HK-2 (cell line): Measurements from ENCODE around the gene LILRB2.
"Not testable (repeated sequence)": the region's sequence is repeated elsewhere in the genome, so short reads cannot be mapped to it uniquely, and the experiment has no call there.

Source experiments
- DNase-seq: peaks from one replicate; pipeline ENCODE4 v3.0.0-alpha.2; 2018; ENCODE audit not compliant: unreplicated experiment

Gene LILRB2

DNA sequence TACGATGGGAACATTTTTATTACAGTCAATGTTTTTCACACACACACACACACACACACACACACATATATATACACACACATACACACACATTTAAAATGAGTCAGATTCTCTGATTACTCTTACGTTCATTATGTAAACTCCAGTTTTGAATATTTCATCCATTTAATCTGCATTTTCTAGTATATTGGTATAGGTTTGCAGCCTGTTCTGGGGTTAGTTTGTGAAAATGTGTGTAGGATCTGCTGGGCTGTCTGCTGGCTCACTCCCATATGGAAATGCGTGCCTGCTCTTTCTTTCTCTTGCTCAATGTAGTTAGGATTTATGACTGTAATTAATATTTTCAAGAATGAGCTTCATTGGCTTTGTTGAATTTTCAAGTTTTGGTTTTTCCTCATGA is 7.1 kb downstream of the LILRB2 start:
- DNase-seq, result no peak

DNA sequence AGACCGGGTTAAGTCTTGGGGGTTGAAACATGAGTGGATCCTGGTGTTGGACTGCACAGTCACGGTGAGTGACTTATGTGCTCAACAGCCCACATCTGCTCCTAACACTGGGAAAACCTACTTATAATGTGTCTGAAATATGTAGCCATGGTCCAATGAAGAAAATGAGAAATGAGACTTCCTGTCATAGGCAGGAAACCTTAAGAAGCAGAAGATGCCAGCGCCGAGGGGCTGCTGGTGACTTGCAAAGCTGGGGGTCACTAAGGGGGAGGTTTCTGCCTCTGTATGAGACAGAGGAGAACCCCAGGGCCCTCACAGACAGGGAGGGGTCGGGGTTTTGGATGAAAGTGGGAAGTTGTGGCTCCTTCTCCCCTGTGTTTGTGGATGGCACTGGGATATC is 8.7 kb downstream of the LILRB2 start:
- not testable (repeated sequence) for DNase-seq

DNA sequence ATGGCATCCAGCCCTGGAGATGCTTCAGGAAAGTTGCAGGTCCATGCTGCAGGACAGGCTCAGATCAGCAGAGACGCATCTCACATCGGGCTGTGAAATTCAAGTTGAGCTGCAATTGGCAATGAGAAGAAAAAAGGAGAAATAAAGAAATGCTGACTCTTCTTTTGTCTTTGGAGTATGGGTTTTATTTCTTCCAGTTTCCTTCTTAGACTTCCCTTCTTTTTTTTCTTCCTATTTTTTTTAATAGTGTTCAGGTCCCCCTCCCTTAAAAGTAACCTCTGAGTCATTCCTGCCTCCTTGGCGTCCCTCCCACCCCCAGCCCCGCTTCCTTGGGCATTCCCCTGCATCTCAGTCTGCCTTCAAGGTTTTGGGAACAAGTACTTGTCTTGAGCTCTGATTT is 9.3 kb downstream of the LILRB2 start:
- DNase-seq, result not testable (repeated sequence)

DNA sequence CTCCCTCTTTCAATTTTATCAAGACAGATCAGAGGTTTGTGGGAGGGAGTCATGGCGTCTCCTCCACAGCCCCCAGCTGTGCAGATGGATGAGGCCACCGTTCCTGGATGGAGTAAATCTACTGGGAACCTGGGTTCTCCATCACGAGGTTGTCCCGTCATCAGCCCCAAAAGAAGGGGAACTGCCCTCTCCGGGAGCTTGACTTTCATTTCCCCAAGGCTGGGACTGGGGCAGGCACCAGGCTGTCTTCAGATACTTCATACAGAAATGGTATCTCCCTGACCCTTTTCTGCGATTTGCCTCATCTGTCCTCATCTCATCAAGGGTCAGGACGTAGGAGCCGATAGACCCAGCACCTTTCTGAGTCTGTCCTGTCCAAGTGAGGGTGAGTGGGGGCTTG is 9.8 kb downstream of the LILRB2 start:
- DNase-seq, result no peak

DNA sequence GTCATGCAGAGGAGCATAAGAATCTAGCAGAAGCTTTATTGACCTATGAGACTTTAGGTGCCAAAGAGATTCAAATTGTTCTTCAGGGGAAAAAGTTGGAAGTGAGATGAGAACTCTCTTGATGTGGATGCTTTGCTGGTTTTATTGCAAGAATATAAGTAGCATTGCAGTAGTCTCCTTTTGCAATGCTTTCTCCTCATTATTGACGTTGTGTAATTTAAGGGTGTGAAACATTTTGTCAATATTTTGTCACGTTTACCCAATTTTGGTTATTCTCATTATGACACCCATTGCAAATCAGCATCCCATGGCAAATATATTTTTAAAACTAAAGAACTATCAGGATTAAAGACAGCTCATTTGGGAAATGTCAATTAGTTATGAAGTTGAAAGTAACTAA is 12.0 kb downstream of the LILRB2 start:
- no peak for DNase-seq

DNA sequence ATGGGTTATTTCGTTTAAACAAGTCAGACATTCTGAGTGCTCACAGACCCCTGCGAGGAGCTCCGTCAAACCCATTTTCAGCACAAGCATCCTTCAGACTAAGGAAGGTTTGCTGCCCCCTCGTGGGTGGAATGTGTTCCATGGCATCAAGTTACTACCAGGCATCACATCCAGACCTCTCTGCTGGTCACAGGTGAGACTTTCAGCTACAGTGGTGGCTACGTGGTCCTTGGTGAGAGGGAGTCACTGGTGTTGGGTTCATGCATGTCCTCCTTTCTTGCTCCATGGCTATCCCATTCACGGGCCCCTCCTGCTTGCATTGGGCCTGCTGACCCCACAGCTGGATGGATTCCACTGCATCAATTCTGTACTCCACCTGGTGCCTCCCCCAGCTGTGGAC is 14.8 kb downstream of the LILRB2 start:
- peak; percentile 76 for DNase-seq

DNA sequence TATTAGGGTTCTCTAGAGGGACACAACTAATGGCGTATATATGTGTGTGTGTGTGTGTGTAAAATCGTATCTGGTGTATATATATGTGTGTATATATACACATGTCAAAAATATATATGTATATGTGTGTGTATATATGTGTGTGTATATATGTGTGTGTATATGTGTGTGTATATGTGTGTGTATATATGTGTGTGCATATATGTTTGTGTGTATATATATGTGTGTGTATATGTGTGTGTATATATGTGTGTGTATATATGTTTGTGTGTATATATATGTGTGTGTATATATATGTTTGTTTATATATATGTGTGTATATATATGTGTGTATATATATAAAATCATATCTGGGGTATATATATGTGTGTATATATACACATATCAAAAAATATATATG is 18.4 kb downstream of the LILRB2 start:
- DNase-seq, result no peak

DNA sequence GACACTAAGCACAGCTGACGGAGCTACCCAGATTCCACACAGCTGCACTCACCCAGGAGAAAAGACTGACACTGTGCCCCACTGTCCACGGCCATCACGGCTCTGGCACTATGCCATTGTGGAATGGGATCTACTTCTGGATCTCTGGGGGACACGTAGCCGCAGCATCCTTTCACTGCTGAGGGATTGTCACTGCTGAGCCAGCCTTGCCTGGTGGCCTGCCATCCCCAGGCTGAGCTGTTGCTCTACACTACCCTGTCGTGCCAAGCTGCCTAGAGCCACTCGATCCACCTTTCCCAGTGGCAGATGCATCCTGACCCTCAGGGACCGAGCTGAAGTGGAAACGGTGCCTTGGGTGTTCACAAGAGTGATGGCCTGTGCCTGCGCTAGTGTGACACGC is 18.8 kb downstream of the LILRB2 start:
- DNase-seq, result no peak

DNA sequence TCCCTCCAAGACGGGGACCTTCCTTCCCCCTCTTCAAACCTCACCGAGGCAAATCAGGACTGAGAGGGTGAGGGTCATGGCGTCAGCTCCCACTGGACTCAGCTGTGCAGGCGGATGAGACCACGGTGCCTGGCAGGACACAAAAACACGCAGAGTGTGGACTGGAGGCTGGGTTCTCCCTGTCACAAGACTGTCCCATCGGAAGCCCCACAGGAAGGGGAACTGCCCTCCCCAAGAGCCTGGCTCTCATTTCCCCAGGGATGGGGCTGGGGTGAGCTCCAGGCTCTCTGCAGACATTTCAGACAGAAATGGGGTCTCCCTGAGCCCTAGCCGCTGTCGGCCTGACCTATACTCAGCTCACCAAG is 23.8 kb downstream of the LILRB2 start, which contains the start of gene LILRB5:
Gene LILRB5, minus strand, starts transcription at position 158 of the 365 bp plus-strand sequence. Its CDS starts 80 bp downstream, at position 78.
- no peak for DNase-seq

DNA sequence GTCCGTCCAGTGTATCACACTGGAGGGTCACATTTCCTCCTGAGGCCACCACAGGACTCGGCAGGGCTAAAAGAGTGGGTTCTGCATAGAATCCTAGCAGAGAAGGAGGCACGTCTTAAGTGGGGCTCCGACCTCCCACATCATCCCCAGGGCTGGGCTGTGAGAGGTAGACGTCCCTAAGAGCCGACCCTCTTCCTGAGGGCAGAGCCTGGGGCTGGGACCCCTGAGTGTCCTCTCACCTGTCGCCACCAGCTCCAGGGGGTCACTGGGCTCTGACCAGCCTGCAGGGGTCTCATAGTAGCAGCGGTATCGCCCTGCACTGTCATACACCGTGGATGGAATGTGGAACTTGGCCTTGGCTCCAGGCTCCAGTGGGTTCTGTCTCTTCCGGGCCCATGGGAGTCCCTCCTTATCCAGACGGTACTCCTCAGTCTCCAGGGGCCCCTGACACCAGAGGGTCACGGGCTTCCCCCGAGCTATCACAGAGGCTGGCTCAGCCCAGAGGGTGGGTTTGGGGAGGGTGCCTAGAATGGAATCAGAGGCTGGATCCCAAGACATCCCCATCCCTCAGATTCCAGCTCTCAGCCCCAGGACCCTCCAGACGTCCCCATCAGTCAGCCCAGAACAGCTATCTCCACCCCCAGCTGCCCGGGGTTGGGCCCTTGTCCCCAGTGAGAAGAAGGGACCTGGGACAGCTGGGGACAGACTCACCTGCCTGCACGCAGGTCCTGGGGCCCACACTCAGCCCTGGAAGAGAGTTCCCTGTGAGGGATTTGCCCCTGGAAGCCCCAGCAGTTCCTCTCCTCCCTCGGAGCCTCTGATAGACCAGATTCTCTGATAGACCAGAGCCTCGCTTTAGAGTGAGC is 24.4 kb downstream of the LILRB2 start:
- no peak for DNase-seq

DNA sequence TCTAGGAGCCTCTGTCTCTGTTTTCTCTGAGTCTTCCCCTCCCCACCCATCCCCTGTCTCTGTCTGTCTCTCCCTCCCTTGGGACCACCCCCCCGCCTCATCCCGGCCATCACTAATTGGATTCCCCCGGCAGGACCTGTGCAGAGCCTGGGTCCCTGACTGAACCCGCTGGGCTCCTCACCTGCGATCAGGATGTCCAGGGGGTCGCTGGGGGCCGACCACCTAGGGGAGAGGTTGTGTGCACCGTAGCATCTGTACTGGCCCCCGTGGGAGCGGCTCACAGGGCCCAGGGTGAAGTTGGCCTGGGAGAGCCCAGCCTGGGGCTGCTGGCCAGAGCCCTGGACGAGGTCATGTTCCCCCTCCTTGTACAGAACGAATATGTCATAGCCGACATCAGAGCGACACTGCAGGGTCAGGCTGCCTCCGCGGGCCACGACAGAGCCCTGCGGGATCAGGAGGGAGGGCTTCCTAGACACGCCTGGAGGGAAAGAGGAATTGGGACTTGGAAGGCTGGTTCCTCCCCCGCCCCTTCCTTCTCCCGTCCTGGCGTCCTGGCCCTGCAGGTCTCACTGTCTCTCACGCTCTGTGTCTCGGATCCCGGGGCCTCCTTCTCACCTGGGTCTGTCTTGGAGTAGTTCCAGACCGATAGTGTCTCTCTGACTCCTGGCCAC is 25.7 kb downstream of the LILRB2 start:
- DNase-seq, result no peak

DNA sequence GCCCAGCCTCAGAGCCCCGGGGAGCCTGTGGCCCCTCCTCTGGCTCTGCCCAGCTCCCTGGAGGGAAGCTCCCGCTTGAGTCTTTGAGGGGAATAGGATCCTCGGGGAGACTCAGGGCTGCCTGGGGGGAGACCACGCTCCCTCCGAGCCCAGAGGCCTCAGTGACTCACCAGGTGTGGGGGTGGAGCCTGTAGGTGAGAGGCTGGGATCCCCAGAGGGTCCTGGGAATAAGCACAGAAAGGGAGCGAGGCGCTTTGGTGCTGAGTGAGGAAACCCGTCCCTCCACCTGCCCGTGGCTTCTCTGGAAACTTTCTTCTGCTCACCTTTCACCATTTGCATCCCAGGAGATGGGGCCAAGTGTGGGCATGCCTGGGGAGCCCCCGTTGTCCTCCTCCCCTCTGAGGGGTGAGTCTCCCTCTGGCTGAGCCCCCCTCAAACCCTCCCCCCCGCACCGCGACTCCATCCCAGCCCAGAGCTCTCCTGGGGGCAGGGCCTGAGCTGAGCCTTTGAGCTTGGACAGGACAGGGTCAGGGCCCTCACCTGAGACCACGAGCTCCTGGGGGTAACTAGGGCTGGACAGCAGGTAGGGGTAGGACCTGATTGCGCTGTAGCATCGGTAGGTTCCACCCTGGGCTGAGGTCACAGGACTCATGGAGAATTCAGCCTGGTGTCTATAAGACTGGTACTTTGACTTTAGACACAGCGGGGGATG is 26.6 kb downstream of the LILRB2 start:
- no peak for DNase-seq

DNA sequence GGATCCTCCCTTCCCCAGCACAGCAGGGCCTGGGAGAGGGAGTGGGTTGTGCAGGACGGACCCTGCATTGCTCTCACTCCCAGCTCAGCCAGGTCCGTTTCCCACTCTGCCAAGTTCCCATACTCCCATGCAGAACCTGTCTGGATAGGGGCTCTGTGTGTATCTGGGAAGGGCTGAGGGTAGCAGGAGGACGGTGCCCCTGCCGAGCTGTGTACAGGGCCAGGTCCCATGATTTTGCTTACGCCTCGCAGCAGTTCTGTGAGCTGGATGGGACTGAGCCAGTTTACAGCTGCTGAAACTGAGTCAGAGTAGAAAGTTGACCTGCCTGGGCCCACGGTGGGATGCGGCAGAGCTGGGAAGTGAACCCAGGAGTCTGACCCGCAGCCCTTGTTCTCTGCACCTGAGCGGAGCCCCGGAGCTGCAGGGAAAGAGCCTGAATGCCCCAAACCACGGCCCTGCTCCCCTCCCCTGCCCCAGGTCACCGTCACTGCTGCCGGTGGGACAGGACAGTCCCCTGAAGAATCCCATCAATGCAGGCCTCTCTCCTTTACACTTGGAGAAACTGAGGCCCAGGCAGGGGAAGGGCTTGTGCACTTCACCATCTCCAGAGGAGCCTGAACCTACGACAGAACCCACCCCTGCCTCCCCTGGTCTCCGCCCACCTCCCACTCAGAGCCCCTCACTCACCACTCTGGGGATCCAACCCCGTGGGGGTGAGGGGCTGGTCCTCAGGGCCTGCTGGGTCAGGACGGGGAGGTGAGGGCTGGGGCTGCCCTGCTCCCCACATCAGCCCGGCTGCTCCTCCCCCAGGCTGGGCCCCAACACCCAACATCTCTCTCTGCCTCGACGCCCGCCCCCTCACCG is 27.3 kb downstream of the LILRB2 start:
- no peak for DNase-seq

DNA sequence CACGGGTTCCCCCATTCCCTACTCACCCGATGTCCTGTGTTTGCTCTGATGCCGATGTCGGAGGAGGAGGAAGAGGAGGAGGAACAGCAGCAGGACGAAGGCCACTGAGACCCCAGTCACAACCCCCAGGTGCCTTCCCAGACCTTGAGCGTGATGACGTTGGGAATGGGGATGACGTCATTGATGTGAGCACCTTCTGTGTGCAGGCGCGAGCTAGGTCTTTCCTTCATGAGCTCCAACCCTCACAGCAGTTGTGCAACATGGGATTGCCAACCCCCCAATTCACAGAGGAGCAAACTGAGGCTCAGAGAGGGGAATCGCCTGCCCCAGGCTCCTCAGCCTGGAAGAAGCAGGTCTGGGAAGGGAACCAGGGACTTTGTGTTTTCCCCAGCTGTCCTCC is 28.1 kb downstream of the LILRB2 start:
- no peak for DNase-seq

DNA sequence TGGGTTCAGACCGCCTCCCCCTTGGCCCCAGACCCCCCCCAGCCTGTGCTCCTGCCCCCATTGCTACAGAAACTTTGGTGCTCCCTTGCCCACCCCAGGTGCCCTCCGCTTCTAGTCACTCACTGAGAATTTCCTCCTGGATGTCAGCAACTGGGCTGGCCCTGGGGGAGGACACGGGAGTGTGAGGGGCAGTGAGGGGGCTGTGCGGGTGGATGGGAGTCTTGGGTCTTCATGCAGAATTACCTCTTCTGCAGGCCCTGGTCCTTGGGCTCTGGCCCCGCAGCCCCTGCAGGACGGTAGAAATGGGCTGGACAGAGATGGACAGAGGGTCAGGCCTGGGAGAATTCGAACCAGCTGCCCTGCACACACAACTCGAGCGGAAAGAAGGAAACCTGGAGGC is 28.7 kb downstream of the LILRB2 start:
- DNase-seq, result no peak

DNA sequence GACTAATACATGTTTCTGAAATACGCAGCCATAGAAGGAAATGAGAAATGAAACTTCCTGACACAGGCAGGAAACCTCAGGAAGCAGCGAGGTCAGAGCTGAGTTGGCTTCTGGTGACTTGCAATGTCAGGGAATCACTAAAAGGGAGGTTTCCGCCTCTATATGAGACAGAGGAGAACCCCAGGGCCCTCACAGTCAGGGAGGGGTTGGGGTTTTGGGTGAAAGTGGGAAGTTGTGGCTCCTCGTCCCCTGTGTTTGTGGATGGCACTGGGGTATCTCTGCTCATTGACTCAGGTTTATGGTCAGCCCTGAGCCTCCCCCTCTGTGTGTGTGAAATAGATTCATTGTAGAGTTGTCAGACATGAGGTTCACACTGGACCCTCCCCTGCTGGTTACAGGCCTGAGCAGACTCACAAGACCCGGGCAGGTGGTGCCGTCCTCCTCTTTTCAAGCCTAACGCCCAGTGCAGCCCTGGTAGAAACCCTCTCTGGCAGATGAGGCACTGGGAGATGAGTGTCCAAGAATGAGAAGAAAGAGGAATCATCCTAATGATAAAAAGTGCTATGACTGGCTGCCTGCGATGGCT is 32.8 kb downstream of the LILRB2 start:
- DNase-seq, result no peak

DNA sequence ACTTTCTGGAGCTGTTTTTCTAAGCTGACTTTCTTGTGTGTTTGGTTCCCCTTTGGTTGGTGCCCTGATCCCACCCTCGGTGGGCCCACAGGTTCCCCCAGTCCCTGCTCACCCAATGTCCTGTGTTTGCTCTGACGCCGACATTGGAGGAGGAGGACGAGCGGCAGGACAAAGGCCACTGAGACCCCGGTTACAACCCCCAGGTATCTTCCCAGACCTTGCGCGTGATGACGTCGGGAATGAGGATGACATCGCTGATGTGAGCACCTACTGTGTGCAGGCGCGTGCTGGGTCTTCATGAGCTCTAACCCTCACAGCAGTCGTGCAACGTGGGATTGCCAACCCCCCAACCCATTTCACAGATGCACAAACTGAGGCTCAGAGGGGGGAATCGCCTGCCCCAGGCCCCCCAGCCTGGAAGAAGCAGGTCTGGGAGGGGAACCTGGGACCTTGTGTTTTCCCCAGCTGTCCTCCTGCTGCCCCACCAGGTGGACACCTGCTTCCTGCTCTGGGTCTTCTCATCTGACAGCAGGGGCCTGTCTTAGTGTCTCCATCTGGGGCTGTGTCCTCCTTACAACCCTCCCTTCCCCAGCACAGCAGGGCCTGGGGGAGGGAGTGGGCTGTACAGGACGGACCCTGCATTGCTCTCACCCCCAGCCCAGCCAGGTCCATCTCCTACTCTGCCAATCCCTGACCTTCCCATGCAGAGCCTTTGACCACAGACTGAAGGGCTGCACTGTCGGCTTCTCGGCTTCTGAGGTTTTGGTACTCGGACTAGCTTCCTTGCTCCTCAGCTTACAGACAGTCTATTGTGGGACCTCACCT is 33.6 kb downstream of the LILRB2 start:
- DNase-seq, result no peak

DNA sequence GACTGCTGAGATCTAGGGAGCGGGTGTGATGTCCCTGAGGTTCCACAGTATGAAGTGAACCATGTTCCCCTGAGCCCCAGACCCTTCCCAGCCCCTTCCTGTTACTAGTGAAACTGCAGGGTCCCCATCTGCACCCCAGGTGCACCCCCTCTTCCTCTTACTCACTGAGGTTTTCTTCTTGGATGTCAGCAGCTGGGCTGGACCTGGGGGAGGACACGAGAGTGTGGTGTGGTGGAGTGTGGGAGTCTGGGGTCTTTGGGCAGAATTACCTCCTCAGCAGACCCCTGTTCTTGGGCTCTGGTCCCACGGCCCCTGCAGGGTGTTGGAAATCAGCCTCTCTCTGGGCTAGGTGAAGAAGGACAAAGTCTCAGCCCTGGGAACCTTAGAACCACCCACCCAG is 35.0 kb downstream of the LILRB2 start:
- DNase-seq, result no peak

DNA sequence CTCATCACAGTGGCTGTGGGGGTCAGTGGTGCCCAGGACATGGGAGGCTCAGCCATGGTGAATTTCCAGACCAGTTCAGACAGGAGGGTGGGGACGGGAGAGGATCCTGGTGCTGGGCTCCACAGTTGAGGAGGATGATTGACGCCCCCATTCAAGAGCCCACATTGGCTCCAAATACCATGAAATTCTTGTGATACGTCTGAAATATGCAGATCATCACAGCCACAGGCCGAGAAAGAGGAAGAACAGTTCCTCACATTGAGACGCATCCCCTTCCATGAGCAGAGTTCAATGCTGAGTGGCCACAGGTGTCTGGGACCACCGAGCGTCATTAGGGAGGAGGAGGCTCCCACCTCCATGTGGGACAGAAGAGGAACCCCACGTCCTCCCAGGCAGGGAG is 37.1 kb downstream of the LILRB2 start:
- not testable (repeated sequence) for DNase-seq

DNA sequence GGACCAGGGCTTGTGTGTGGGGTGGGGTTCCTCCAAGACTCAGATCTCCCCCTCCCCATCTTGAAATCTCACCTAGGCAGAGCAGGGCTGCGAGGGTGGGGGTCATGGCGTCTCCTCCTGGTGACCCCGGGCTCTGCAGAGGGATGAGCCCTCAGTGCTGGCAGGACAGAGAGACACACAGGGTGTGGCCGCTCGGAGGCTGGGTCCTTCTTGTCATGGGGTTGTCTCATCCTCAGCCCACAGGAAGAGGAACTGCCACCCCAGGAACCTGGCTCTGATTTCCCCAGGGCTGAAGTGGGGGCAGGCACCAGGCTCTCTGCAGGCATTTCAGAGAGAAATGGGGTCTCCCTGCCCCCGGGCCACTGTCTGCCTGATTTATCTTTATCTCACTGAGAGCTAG is 38.3 kb downstream of the LILRB2 start, which contains the start of gene LILRA6:
Gene LILRA6, minus strand, starts transcription at position 145 of the 400 bp plus-strand sequence.
- DNase-seq, result not testable (repeated sequence)
